Measurements from ENCODE around the gene EBF4. TPM values are rescaled to one million over a fixed set of nuclear protein-coding genes. Genes with fewer than 3 reads are reported as not detected.

Gene EBF4
- total RNA-seq, 2 donors from 2014 or later, result 6.4 to 12.1 TPM

DNA sequence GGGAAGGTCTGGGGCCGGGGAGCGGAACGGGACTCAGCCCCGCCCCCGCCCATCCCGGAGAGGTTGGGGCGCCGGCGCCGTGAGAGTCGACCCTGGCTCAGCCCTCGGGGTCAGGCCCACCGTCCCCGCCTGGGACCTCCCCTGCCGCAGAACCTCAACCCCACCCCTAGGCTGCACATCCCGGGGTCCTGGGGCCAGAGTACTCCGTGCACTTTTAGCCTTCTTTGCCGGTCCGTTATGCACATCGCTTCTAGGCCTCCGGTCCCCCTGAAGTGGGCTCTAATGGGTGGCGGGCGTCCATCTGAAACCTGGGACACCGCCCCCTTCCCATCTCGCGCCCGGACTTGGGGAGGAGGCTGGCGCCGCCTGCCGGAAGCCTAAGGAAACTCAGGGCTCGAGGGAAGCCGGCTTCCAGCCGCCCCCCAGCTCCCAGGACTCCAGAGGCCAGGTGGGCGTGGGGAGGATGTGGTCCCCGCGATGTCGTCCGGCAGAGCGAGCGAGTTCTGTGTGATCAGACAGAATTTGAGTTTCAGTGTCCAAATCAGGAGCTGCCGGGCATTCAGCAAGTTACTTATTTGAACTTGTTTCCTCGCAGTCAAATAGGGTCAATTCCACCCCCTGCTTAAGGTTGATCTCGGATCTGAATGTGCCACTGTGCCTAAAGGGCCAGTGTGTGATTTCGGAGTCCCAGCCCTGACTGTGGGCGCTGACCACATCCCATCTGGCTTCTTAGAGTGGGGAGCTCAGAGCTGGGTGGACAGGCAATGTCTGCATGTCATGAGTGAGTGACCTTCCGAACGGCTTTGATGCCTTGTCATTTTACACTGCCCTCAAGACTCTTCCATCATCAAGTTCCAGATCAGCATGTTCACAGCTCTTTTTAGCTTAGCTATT, 60.2 kb downstream of the EBF4 start:
- Histone ChIP-seq H3K27ac (ENCODE audit: low read depth, low read length) (no peak overlapping the region), H3K9ac (ENCODE audit: extremely low read depth, low read length, poor library complexity, severe bottlenecking) (no peak overlapping the region), H3K4me1 (ENCODE audit: control insufficient read depth, insufficient read depth, low read length) (no peaks in the 10 kb centered on the region), H3K9me3 (ENCODE audit: control insufficient read depth, low read length) (no peaks in the 10 kb centered on the region), H3K27me3 (ENCODE audit: control insufficient read depth, insufficient read depth, low read length, poor library complexity, severe bottlenecking) (peaks cover 75% of the 10 kb centered on the region), H3K36me3 (ENCODE audit: control insufficient read depth, insufficient read depth, low read length) (no peaks in the 10 kb centered on the region), H3K4me3 (ENCODE audit: low read length) (peak overlapping the region; percentile 64)
- H3K4me1 Mint-ChIP-seq, result peaks cover 13% of the 10 kb centered on the region
- no peaks in the 10 kb centered on the region for H3K36me3 Mint-ChIP-seq (ENCODE audit: low read depth)
- TF ChIP-seq, protein P1, sequence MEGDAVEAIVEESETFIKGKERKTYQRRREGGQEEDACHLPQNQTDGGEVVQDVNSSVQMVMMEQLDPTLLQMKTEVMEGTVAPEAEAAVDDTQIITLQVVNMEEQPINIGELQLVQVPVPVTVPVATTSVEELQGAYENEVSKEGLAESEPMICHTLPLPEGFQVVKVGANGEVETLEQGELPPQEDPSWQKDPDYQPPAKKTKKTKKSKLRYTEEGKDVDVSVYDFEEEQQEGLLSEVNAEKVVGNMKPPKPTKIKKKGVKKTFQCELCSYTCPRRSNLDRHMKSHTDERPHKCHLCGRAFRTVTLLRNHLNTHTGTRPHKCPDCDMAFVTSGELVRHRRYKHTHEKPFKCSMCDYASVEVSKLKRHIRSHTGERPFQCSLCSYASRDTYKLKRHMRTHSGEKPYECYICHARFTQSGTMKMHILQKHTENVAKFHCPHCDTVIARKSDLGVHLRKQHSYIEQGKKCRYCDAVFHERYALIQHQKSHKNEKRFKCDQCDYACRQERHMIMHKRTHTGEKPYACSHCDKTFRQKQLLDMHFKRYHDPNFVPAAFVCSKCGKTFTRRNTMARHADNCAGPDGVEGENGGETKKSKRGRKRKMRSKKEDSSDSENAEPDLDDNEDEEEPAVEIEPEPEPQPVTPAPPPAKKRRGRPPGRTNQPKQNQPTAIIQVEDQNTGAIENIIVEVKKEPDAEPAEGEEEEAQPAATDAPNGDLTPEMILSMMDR (conservative IDR thresholded peaks at IDR 0.05), result peak; percentile 91
- H3K27ac Mint-ChIP-seq, result no peak overlapping the region
- 11 to 19% methylated on average over 20 to 47 of the region's 47 CpGs for WGBS, 2 experiments (ENCODE audit: insufficient coverage in 1 of 2, insufficient read length in 1 of 2)
- H3K27me3 Mint-ChIP-seq (ENCODE audit: insufficient read depth), result peaks cover 77% of the 10 kb centered on the region
- H3K9me3 Mint-ChIP-seq, result no peaks in the 10 kb centered on the region
- H3K4me3 Mint-ChIP-seq, result peak overlapping the region; percentile 56
- DNase-seq, result peak; percentile 91

- Histone ChIP-seq H3K9ac (ENCODE audit: extremely low read depth, low read length, poor library complexity, severe bottlenecking) (no peak overlapping the region), H3K27ac (ENCODE audit: low read depth, low read length) (no peak overlapping the region), H3K9me3 (ENCODE audit: control insufficient read depth, low read length) (no peaks in the 10 kb centered on the region), H3K4me1 (ENCODE audit: control insufficient read depth, insufficient read depth, low read length) (no peaks in the 10 kb centered on the region), H3K36me3 (ENCODE audit: control insufficient read depth, insufficient read depth, low read length) (no peaks in the 10 kb centered on the region), H3K27me3 (ENCODE audit: control insufficient read depth, insufficient read depth, low read length, poor library complexity, severe bottlenecking) (peaks cover 67% of the 10 kb centered on the region), H3K4me3 (ENCODE audit: low read length) (no peak overlapping the region)
- 91 to 93% methylated on average over 6 of the region's 6 CpGs for WGBS, 2 experiments (ENCODE audit: insufficient coverage in 1 of 2, insufficient read length in 1 of 2)
- peaks cover 13% of the 10 kb centered on the region for H3K4me1 Mint-ChIP-seq
- TF ChIP-seq, protein P1 (conservative IDR thresholded peaks at IDR 0.05), result no peak
- DNase-seq, result no peak
- H3K27me3 Mint-ChIP-seq (ENCODE audit: insufficient read depth), result peaks cover 71% of the 10 kb centered on the region
- H3K4me3 Mint-ChIP-seq, result no peak overlapping the region
- no peaks in the 10 kb centered on the region for H3K9me3 Mint-ChIP-seq
- no peak overlapping the region for H3K27ac Mint-ChIP-seq
- H3K36me3 Mint-ChIP-seq (ENCODE audit: low read depth), result no peaks in the 10 kb centered on the region
These were observed 61.0 kb downstream of the EBF4 start for GRCh38 chr20:2753461-2754040.

- 56 to 73% methylated on average over 1 to 2 of the region's 2 CpGs for WGBS, 2 experiments (ENCODE audit: insufficient coverage in 1 of 2, insufficient read length in 1 of 2)
- H3K27ac ChIP-seq (ENCODE audit: low read depth, low read length), result no peak overlapping the region
- H3K4me3 ChIP-seq (ENCODE audit: low read length), result no peak overlapping the region
- Mint-ChIP-seq H3K27ac (no peak overlapping the region), H3K27me3 (ENCODE audit: insufficient read depth) (peaks cover 63% of the 10 kb centered on the region), H3K4me3 (no peak overlapping the region), H3K4me1 (peaks cover 13% of the 10 kb centered on the region), H3K36me3 (ENCODE audit: low read depth) (no peaks in the 10 kb centered on the region), H3K9me3 (no peaks in the 10 kb centered on the region)
- no peaks in the 10 kb centered on the region for H3K4me1 ChIP-seq (ENCODE audit: control insufficient read depth, insufficient read depth, low read length)
- no peaks in the 10 kb centered on the region for H3K9me3 ChIP-seq (ENCODE audit: control insufficient read depth, low read length)
- TF ChIP-seq, protein P1 (conservative IDR thresholded peaks at IDR 0.05), result no peak
- no peak overlapping the region for H3K9ac ChIP-seq (ENCODE audit: extremely low read depth, low read length, poor library complexity, severe bottlenecking)
- no peaks in the 10 kb centered on the region for H3K36me3 ChIP-seq (ENCODE audit: control insufficient read depth, insufficient read depth, low read length)
- peaks cover 59% of the 10 kb centered on the region for H3K27me3 ChIP-seq (ENCODE audit: control insufficient read depth, insufficient read depth, low read length, poor library complexity, severe bottlenecking)
- no peak for DNase-seq
These were observed 61.8 kb downstream of the EBF4 start for GRCh38 chr20:2754424-2754823.
